GM19328 (cell line): ENCODE measurements around the gene LRRTM4.
"Not testable (repeated sequence)": the region's sequence is repeated elsewhere in the genome, so short reads cannot be mapped to it uniquely, and the experiment has no call there.

Experiments
- ATAC-seq: cut with Tn5 transposase; IDR thresholded peaks from one replicate; pipeline ENCODE4 v1.9.1; 2021; ENCODE audit warnings: mild to moderate bottlenecking, moderate library complexity; ENCODE audit not compliant: unreplicated experiment

The LRRTM4 gene

DNA sequence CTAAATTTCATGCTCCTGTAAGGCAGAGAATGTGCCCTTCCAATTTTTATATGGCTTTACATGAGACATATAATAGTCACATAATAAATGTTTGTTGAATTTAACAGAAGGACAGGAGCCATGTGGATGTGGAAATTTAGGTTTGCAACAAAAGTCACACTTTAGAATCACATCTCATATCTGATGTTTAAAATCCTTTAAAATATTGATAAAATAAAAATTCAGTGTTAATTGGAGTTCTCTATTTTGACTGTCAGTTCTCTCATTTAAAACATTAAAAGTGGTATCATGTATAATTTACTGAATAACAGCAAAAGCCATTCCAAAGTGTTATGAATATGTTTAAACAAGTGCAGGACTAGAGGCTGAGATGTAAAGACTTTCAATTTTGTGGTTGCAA lies 594.1 kb downstream of the LRRTM4 start:
- ATAC-seq, result no peak

DNA sequence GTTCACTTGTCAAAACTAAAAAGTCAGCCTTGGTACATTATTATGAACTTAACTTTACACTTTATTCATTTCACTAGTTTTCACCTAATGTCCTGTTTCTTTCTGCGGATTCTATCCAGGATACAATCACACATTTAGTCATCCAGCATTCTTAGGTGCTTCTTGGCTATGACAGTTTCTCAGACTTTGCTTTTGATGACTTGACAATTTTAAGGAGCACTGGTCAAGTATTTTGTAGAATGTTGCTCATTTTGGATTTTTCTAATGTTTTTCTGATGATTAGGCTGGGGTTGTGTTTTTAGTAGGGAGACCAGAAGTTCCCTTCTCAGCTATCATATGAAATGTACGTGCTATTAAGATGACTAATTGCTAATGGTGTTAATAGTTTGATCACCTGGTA lies 601.2 kb downstream of the LRRTM4 start:
- no peak for ATAC-seq

DNA sequence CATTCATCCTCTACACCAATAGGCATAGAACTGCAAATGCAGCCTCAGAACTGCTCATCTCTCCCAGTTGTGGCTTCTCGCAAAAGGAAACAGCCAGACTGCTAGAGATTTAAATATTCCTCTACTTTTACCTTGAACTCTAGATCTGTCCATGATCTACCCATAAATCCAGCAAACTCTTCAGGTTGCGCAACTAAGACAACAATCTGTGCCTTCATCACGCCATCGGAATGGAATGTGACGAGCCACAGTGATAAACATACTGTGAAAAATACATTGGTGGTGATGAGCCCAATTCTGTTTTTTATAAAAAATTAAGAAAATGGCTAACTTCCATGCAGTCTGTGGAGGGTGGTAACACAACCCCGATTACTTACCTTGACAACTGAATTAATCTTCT lies 626.7 kb downstream of the LRRTM4 start:
- ATAC-seq, result no peak

DNA sequence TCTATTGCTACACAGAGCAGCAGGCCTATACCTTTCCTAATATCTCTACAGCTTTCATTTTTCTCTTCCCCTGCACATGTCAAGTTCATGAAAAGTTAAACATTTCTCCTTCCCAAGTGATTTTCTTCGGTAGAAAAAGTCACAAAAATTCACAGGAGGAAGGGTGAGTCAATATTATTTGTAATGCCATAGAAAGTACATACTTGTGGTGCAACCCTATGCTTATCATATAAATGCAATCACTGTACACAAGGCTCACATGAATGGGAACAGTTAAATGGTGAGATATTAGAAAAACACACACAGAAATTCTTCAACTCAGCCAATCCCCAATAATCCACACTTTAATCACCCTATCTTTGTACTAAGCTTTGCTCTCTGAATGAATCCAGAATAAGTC lies 651.6 kb downstream of the LRRTM4 start:
- no peak for ATAC-seq

DNA sequence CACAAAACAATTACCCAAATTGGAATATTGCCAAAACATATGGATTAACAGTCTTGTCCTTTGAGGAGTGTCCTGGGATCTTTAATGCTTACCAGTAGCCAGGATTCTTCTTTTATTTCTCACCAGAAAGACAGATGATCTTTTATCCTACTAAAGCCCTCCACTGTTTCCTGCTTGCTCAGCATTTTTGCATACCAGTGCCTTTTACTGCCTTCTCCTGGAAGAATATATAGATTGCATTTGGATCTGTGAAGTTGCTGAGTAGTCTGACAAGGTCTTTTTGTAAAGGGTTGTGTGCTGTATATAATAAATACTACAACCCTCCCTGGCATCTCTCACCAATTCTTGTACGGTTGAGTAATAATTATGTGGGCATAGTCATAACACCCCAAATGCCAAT lies 652.2 kb downstream of the LRRTM4 start:
- no peak for ATAC-seq

- ATAC-seq, result no peak
These were observed 654.3 kb downstream of the LRRTM4 start for GRCh38 chr2:76867854-76868253.

DNA sequence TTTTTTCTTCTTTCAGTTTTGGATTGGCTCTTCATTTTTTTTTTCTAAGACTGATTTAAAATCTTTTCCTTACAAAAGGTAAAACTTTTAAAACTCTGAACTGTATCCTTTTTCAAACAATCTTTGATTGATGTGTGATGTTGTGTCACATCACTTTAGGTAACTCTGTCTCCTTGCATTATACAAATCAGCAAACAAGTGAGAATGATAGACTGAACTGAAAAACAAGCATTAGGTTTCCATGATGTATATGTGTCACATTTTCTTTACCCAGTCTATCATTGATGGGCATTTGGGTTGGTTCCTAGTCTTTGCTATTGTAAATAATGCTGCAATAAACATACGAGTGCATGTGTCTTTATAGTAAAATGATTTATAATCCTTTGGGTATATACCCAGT lies 655.7 kb downstream of the LRRTM4 start:
- no peak for ATAC-seq

GRCh38 chr2:76862901-76863300 lies 659.3 kb downstream of the LRRTM4 start:
- ATAC-seq, result no peak

GRCh38 chr2:76861708-76862107 lies 660.5 kb downstream of the LRRTM4 start:
- ATAC-seq, result no peak

DNA sequence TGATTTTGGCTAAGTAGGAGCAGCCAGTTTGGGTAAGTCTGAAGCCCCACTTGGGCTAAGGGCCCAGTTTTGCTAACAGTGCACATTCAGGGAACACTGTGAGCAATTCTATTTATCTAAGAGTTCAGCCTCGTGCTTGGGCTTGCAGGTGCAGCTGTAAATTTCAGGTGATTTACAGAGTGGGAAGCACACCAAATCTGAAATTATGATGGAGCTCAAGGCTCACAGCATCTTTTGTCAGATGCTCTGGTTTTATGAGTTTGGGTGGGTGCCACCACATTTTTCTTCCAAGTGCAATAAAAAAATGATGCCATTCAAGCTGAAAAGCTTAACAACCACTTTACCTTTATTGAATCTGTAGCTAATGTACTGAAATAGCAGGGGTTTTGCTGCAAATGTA lies 671.2 kb downstream of the LRRTM4 start:
- ATAC-seq, result no peak

DNA sequence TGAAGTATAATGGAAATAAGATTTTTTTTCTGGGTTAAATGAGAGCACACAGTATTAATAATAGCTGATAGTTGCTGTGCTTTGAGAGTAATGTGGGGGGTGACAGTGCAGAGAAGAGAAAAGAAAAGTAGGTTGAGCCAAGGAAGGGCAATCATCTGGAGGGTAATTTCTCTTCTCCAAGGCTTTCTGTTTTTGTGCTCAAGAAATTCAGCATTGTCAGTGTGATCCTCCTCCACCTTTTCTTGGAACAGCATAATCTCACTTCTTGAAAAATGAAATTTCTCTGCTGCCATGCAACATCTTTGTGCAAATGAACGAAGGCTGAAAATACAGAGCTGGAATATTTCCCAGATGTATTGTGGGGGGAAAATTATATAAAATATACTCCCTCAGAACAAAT lies 673.1 kb downstream of the LRRTM4 start:
- ATAC-seq, result no peak

GRCh38 chr2:76839826-76840225 lies 682.4 kb downstream of the LRRTM4 start:
- no peak for ATAC-seq

- no peak for ATAC-seq
These were observed 692.6 kb downstream of the LRRTM4 start for GRCh38 chr2:76829374-76830234.

GRCh38 chr2:76826691-76827090 lies 695.5 kb downstream of the LRRTM4 start:
- no peak for ATAC-seq

DNA sequence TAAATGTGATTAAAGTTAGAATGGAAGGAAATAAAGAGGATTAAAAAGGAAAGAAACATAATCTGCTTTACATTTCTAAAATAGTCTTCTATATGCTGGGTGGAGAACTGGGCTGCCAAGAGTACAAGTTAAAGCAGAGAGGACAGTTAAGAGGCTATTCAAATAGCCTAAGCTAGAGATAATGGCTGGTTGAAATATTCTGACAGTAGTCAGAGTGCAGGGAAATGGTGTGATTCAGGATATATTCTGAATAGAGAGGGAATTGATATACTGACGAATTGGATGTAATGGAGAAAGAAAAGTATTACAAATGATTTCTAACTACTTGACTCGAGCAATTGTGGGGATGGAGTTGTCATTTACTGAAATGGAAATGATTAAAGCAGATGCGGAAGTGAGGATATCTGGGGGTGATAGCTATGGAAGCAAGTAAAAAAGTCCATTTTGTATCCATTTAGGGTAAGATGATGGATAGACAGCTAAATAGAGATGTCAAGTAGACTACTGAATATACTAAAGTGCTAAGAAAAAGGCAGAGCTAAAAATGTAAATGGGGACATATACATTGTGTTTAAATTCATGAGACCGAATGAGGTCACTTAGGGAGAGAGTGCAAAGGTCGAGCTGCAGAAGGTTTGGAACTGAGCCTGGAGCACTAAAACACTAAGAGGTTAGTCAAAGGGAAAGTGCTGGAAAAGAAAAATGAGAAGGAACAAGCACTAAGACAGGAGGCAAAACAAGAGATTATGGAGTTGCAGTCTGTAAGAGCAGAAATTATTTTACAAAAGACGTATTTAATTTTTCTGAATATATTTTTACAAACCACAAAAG lies 696.8 kb downstream of the LRRTM4 start:
- no peak for ATAC-seq

DNA sequence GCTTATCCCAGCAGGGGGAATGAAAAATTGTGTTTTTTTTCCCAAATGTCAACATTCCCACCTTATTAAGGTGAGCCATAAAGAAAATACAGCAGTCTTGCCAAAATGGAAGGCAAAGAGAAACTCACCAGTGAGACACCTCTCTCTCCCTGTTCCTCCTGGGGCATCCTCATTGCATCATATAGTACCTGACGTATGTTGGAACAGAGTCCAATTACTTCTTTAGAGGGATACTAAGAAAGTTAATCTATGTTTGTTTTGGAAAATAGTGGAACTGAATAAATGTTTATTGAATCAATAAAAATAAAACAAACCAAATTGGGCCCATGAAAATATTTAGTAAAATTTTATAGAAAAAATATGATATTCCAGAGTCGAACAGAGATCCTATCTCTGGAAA lies 700.4 kb downstream of the LRRTM4 start:
- ATAC-seq, result no peak

DNA sequence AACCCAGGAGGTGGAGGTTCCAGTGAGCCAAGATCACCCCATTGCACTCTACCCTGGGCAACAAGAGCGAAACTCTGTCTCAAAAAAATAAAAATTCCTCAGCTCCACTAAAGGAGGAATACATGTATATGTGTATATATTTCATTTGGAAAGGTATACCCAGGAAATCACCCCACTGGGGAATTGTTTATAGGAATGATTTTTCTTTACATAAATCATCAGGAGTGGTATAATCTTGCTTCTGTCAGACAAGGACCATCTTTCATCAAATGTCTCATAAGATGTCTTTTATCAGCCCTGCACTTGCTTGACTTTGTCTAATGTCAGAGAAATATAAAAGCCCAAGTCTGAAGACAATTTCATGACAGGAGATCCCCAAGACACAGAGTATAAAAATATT lies 709.1 kb downstream of the LRRTM4 start:
- ATAC-seq, result no peak

DNA sequence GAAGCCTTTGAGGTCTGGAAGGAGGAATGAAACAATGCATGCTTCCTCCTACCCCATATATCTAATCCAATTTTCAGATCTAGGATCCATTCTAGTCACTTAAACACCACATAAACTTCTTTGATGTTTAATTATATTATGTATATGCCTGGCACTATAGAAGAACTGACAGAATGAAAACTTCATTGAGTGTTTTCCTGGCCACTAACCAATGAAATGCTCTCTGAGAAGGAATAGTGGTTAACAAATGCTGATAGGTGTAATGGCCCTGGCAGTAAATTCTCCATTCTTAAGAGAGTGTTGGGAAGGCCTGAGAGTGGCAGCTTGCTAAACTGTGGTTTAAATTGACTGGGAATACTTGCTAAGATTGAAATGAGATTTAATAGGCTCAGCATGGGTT lies 710.0 kb downstream of the LRRTM4 start:
- no peak for ATAC-seq

GRCh38 chr2:76809136-76809535 lies 713.0 kb downstream of the LRRTM4 start:
- no peak for ATAC-seq

DNA sequence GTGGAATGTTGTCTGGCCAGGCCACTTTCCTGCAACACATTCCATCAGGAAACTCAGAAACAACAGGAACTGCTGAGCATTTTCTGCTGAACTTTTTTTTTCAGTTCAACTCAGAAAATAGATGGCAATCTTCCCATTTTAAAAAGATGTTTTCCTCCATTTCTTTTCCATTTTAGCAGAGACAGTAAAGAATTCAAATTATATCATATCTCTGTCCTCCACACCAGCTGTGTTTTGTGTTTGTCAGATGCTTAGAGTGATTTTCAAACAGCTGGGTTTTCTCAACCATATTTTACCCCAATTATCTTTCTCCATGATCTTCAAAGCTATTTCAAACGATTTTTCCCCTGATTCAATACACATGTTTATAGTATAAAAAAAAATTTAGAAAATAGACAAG lies 713.4 kb downstream of the LRRTM4 start:
- ATAC-seq, result no peak

DNA sequence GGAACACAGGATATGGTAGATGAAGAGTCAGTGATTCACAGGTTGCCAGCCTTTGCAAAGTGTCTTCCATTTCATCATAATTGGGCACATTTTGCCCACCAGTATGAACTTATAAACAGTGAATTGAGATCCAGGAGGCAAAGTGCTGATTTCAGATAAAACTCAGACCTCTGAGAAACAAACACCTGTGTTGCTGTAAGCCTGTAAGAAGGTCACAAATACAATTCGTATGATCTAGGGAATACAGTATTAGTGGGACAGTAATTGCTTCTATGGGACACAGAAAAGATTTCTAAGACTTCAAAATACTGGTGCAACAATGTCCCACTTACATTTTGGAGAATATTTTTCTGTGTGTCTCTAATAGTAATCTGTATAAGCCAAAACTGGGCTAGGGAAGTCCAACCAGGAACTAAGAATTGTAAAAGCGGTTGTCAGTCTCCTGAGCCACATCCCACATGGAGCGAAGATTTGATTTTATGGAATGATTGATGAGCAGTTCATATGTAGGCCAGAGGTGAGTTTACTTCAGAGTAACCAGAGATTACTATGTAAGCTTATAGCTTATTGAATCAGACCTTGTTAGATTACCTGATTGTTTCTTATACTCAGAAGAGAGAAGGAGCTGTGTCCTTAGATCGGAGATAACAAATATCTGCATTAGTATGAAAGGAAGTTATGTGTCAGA lies 728.4 kb downstream of the LRRTM4 start:
- no peak for ATAC-seq

GRCh38 chr2:76781313-76781712 lies 740.9 kb downstream of the LRRTM4 start:
- not testable (repeated sequence) for ATAC-seq
